ENCODE measurements around the gene WFDC13. TPM values are rescaled to one million over a fixed set of nuclear protein-coding genes. Genes with fewer than 3 reads are reported as not detected.

Gene WFDC13
- total RNA-seq, 1 experiment from 2014 or later: not detected

GRCh38 chr20:45735552-45735951 lies 33.7 kb downstream of the WFDC13 start:
- H3K4me3 Mint-ChIP-seq: no peak overlapping the region
- POLR2A ChIA-PET: no interaction called here
- H3K9me3 Mint-ChIP-seq: peaks cover 64% of the 10 kb centered on the region
- CTCF ChIA-PET: no interaction called here
- H3K27ac Mint-ChIP-seq: no peak overlapping the region
- H3K36me3 Mint-ChIP-seq: peaks cover 61% of the 10 kb centered on the region
- no peak for DNase-seq (ENCODE audit: low spot score)
- no peaks in the 10 kb centered on the region for H3K4me1 Mint-ChIP-seq
- H3K27me3 Mint-ChIP-seq (ENCODE audit: low read depth): no peaks in the 10 kb centered on the region; the same call in none of the 2 replicates
- TF ChIP-seq ZNF671 (CRISPR knock-in tag; IDR thresholded peaks at IDR 0.05) (no peak), ZNF317 (CRISPR knock-in tag; IDR thresholded peaks at IDR 0.05; ENCODE audit: borderline replicate concordance, low read depth) (no peak)
- TF ChIP-seq, protein P1, sequence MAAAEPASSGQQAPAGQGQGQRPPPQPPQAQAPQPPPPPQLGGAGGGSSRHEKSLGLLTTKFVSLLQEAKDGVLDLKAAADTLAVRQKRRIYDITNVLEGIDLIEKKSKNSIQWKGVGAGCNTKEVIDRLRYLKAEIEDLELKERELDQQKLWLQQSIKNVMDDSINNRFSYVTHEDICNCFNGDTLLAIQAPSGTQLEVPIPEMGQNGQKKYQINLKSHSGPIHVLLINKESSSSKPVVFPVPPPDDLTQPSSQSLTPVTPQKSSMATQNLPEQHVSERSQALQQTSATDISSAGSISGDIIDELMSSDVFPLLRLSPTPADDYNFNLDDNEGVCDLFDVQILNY (CRISPR knock-in tag; IDR thresholded peaks at IDR 0.05): no peak
- ATAC-seq: no peak

DNA sequence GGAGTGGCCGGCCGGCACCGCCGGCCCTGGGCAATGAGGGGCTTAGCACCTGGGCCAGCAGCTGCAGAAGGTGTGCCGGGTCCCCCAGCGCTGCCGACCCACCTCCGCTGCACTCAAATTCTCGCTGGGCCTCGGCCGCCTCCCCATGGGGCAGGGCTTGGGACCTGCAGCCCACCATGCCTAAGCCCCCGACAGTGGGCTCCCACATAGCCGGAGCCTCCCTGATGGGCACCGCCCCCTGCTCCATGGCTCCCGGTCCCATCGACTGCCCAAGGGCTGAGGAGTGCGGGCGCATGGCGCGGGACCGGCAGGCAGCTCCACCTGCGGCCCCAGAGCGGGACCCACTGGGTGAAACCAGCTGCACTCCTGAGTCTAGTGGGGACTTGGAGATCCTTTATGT lies 34.1 kb downstream of the WFDC13 start:
- ATAC-seq (no peak), DNase-seq (ENCODE audit: low spot score) (no peak)
- Mint-ChIP-seq H3K27me3 (ENCODE audit: low read depth) (no peaks in the 10 kb centered on the region; the same call in none of the 2 replicates), H3K4me1 (no peaks in the 10 kb centered on the region), H3K36me3 (peaks cover 58% of the 10 kb centered on the region), H3K4me3 (no peak overlapping the region), H3K27ac (no peak overlapping the region), H3K9me3 (peaks cover 61% of the 10 kb centered on the region)
- TF ChIP-seq ZNF232 (CRISPR knock-in tag; IDR thresholded peaks at IDR 0.05): no peak
- TF ChIP-seq, protein P2, sequence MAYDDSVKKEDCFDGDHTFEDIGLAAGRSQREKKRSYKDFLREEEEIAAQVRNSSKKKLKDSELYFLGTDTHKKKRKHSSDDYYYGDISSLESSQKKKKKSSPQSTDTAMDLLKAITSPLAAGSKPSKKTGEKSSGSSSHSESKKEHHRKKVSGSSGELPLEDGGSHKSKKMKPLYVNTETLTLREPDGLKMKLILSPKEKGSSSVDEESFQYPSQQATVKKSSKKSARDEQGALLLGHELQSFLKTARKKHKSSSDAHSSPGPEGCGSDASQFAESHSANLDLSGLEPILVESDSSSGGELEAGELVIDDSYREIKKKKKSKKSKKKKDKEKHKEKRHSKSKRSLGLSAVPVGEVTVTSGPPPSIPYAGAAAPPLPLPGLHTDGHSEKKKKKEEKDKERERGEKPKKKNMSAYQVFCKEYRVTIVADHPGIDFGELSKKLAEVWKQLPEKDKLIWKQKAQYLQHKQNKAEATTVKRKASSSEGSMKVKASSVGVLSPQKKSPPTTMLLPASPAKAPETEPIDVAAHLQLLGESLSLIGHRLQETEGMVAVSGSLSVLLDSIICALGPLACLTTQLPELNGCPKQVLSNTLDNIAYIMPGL (CRISPR knock-in tag; IDR thresholded peaks at IDR 0.05): no peak
- TF ChIP-seq, protein P3, sequence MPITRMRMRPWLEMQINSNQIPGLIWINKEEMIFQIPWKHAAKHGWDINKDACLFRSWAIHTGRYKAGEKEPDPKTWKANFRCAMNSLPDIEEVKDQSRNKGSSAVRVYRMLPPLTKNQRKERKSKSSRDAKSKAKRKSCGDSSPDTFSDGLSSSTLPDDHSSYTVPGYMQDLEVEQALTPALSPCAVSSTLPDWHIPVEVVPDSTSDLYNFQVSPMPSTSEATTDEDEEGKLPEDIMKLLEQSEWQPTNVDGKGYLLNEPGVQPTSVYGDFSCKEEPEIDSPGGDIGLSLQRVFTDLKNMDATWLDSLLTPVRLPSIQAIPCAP (CRISPR knock-in tag; IDR thresholded peaks at IDR 0.05): no peak
- no peak for TF ChIP-seq NR2C2 (CRISPR knock-in tag; IDR thresholded peaks at IDR 0.05)
- TF ChIP-seq ZNF512 (CRISPR knock-in tag; IDR thresholded peaks at IDR 0.05; ENCODE audit: borderline replicate concordance): no peak
- no peak for TF ChIP-seq MLX (CRISPR knock-in tag; IDR thresholded peaks at IDR 0.05)
- no peak for TF ChIP-seq CBFB (CRISPR knock-in tag; IDR thresholded peaks at IDR 0.05; ENCODE audit: low read depth)
- no peak for TF ChIP-seq JAZF1 (CRISPR knock-in tag; IDR thresholded peaks at IDR 0.05)
- no peak for TF ChIP-seq HMGA2 (CRISPR knock-in tag; IDR thresholded peaks at IDR 0.05)
- POLR2A ChIA-PET: no interaction called here
- CTCF ChIA-PET: no interaction called here

- H3K4me1 Mint-ChIP-seq: no peaks in the 10 kb centered on the region
- no peak overlapping the region for H3K4me3 Mint-ChIP-seq
- no peaks in the 10 kb centered on the region for H3K27me3 Mint-ChIP-seq (ENCODE audit: low read depth)
- H3K36me3 Mint-ChIP-seq: peaks cover 5% of the 10 kb centered on the region
- CTCF ChIA-PET: interaction anchor here (0.5 kb wide), 1 partner anchor 11 kb away, joined by 3 read pairs; no protein-coding TSS in a partner anchor
- H3K27ac Mint-ChIP-seq: no peak overlapping the region
- POLR2A ChIA-PET: no interaction called here
- ATAC-seq (no peak), DNase-seq (ENCODE audit: low spot score) (no peak)
- peaks cover 8% of the 10 kb centered on the region for H3K9me3 Mint-ChIP-seq
- TF ChIP-seq PREB (CRISPR knock-in tag; IDR thresholded peaks at IDR 0.05; ENCODE audit: borderline replicate concordance): no peak
- no peak for TF ChIP-seq JAZF1 (CRISPR knock-in tag; IDR thresholded peaks at IDR 0.05)
- TF ChIP-seq, protein P3 (CRISPR knock-in tag; IDR thresholded peaks at IDR 0.05): no peak
- TF ChIP-seq MLX (CRISPR knock-in tag; IDR thresholded peaks at IDR 0.05): no peak
- TF ChIP-seq ZNF423 (CRISPR knock-in tag; IDR thresholded peaks at IDR 0.05): no peak
- TF ChIP-seq, protein P4, sequence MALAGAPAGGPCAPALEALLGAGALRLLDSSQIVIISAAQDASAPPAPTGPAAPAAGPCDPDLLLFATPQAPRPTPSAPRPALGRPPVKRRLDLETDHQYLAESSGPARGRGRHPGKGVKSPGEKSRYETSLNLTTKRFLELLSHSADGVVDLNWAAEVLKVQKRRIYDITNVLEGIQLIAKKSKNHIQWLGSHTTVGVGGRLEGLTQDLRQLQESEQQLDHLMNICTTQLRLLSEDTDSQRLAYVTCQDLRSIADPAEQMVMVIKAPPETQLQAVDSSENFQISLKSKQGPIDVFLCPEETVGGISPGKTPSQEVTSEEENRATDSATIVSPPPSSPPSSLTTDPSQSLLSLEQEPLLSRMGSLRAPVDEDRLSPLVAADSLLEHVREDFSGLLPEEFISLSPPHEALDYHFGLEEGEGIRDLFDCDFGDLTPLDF (CRISPR knock-in tag; IDR thresholded peaks at IDR 0.05): no peak
- TF ChIP-seq CREB1 (CRISPR knock-in tag; IDR thresholded peaks at IDR 0.05): no peak
- no peak for TF ChIP-seq AFF4 (CRISPR knock-in tag; IDR thresholded peaks at IDR 0.05; ENCODE audit: borderline replicate concordance)
- TF ChIP-seq ZNF671 (CRISPR knock-in tag; IDR thresholded peaks at IDR 0.05): no peak
These were observed 40.8 kb downstream of the WFDC13 start for GRCh38 chr20:45742596-45742995.

All from WTC11 (cell line).